ENCODE results near the gene POP4.

GRCh38 chr19:29587059-29587458 is 19.0 kb upstream of the POP4 start:
- TF ChIP-seq, protein P1, sequence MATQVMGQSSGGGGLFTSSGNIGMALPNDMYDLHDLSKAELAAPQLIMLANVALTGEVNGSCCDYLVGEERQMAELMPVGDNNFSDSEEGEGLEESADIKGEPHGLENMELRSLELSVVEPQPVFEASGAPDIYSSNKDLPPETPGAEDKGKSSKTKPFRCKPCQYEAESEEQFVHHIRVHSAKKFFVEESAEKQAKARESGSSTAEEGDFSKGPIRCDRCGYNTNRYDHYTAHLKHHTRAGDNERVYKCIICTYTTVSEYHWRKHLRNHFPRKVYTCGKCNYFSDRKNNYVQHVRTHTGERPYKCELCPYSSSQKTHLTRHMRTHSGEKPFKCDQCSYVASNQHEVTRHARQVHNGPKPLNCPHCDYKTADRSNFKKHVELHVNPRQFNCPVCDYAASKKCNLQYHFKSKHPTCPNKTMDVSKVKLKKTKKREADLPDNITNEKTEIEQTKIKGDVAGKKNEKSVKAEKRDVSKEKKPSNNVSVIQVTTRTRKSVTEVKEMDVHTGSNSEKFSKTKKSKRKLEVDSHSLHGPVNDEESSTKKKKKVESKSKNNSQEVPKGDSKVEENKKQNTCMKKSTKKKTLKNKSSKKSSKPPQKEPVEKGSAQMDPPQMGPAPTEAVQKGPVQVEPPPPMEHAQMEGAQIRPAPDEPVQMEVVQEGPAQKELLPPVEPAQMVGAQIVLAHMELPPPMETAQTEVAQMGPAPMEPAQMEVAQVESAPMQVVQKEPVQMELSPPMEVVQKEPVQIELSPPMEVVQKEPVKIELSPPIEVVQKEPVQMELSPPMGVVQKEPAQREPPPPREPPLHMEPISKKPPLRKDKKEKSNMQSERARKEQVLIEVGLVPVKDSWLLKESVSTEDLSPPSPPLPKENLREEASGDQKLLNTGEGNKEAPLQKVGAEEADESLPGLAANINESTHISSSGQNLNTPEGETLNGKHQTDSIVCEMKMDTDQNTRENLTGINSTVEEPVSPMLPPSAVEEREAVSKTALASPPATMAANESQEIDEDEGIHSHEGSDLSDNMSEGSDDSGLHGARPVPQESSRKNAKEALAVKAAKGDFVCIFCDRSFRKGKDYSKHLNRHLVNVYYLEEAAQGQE (IDR thresholded peaks at IDR 0.05; ENCODE audit: low read depth, low read length), result no peak
- TF ChIP-seq, protein P2, sequence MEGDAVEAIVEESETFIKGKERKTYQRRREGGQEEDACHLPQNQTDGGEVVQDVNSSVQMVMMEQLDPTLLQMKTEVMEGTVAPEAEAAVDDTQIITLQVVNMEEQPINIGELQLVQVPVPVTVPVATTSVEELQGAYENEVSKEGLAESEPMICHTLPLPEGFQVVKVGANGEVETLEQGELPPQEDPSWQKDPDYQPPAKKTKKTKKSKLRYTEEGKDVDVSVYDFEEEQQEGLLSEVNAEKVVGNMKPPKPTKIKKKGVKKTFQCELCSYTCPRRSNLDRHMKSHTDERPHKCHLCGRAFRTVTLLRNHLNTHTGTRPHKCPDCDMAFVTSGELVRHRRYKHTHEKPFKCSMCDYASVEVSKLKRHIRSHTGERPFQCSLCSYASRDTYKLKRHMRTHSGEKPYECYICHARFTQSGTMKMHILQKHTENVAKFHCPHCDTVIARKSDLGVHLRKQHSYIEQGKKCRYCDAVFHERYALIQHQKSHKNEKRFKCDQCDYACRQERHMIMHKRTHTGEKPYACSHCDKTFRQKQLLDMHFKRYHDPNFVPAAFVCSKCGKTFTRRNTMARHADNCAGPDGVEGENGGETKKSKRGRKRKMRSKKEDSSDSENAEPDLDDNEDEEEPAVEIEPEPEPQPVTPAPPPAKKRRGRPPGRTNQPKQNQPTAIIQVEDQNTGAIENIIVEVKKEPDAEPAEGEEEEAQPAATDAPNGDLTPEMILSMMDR (IDR thresholded peaks at IDR 0.05 in 2 of 3, conservative IDR thresholded peaks at IDR 0.05 in 1 of 3; ENCODE audit: control insufficient read depth in 2 of 3, extremely low read depth in 1 of 3, insufficient read depth in 1 of 3, low read depth in 3 of 3, low read length in 3 of 3), result no peak
- TF ChIP-seq SIX5 (IDR thresholded peaks at IDR 0.05; ENCODE audit: low read depth, low read length, severe bottlenecking) (no peak), EZH2 (IDR thresholded peaks at IDR 0.05; ENCODE audit: borderline replicate concordance, control insufficient read depth, low read depth, low read length) (no peak), POLR2AphosphoS5 (IDR thresholded peaks at IDR 0.05; ENCODE audit: low read length) (no peak), POLR2A (IDR thresholded peaks at IDR 0.05; ENCODE audit: low read depth, low read length) (no peak), E4F1 (IDR thresholded peaks at IDR 0.05; ENCODE audit: borderline replicate concordance, partially characterized antibody) (no peak)
- TF ChIP-seq, protein P3, sequence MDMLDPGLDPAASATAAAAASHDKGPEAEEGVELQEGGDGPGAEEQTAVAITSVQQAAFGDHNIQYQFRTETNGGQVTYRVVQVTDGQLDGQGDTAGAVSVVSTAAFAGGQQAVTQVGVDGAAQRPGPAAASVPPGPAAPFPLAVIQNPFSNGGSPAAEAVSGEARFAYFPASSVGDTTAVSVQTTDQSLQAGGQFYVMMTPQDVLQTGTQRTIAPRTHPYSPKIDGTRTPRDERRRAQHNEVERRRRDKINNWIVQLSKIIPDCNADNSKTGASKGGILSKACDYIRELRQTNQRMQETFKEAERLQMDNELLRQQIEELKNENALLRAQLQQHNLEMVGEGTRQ (IDR thresholded peaks at IDR 0.05; ENCODE audit: borderline replicate concordance, low read depth, low read length), result no peak
